HG03558 (cell line): ENCODE results near the gene XRCC2.

ENCODE experiments used
- ATAC-seq: cut with Tn5 transposase; IDR thresholded peaks from one replicate; pipeline ENCODE4 v1.9.1; 2021; ENCODE audit warnings: moderate number of reproducible peaks; ENCODE audit not compliant: unreplicated experiment; ENCODE audit errors: extremely low read depth

XRCC2 gene

GRCh38 chr7:152619027-152619739, 56.8 kb downstream of the XRCC2 start:
- ATAC-seq = no peak

- ATAC-seq = no peak
Measured at GRCh38 chr7:152618427-152618826, 57.5 kb downstream of the XRCC2 start.

- ATAC-seq = no peak
Measured at GRCh38 chr7:152617056-152617455, 58.9 kb downstream of the XRCC2 start.

GRCh38 chr7:152615031-152615741, 60.8 kb downstream of the XRCC2 start:
- ATAC-seq = no peak

GRCh38 chr7:152608656-152609055, 67.3 kb downstream of the XRCC2 start:
- no peak for ATAC-seq

GRCh38 chr7:152608208-152608607, 67.7 kb downstream of the XRCC2 start:
- no peak for ATAC-seq

- ATAC-seq = no peak
Measured at GRCh38 chr7:152607007-152607406, 68.9 kb downstream of the XRCC2 start.

- no peak for ATAC-seq
Measured at GRCh38 chr7:152602962-152603361, 73.0 kb downstream of the XRCC2 start.

- no peak for ATAC-seq
Measured at GRCh38 chr7:152601305-152601798, 74.6 kb downstream of the XRCC2 start.

GRCh38 chr7:152600266-152600665, 75.7 kb downstream of the XRCC2 start:
- no peak for ATAC-seq

GRCh38 chr7:152597507-152597906, 78.4 kb downstream of the XRCC2 start:
- ATAC-seq = no peak

GRCh38 chr7:152596824-152597223, 79.1 kb downstream of the XRCC2 start:
- no peak for ATAC-seq
